ENCODE measurements around the gene TMEM108.

DNA sequence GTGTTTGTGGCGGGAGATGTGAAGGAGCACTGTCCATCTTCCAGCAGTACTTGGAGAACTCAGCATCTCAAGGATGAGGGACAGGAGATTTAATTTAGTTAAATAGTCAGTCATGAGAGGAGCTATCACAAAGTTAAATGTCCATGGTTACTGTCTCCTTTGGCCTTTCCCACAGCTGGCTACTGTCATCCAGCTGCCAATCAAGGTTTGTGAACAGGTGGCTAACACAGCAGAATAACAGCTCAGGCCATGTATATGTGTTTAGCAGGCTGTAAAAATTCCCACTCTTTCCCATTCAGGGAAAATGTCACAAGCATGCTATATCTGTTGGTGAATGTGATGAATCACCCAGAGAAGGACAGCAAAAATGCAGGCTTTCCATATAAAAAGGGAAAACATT is 120.5 kb downstream of the TMEM108 start:
- TF ChIP-seq GATA3 (IDR thresholded peaks at IDR 0.05; ENCODE audit: low read depth, low read length) (no peak), GATA2 (IDR thresholded peaks at IDR 0.05; ENCODE audit: low read depth, low read length) (no peak)

All from SH-SY5Y (cell line).